HG03175 (cell line): ENCODE results near the gene OR6B1.
A peak's percentile ranks its signal among the peaks of the same experiment; 100 is the strongest.
"Not testable (repeated sequence)": the region's sequence is repeated elsewhere in the genome, so short reads cannot be mapped to it uniquely, and the experiment has no call there.

Source experiments
- ATAC-seq: cut with Tn5 transposase; IDR thresholded peaks from one replicate; pipeline ENCODE4 v1.9.1; 2021; ENCODE audit warnings: mild to moderate bottlenecking, moderate library complexity; ENCODE audit not compliant: unreplicated experiment

The OR6B1 gene

GRCh38 chr7:144004703-144005102 lies 4.6 kb downstream of the OR6B1 start:
- ATAC-seq: no peak

DNA sequence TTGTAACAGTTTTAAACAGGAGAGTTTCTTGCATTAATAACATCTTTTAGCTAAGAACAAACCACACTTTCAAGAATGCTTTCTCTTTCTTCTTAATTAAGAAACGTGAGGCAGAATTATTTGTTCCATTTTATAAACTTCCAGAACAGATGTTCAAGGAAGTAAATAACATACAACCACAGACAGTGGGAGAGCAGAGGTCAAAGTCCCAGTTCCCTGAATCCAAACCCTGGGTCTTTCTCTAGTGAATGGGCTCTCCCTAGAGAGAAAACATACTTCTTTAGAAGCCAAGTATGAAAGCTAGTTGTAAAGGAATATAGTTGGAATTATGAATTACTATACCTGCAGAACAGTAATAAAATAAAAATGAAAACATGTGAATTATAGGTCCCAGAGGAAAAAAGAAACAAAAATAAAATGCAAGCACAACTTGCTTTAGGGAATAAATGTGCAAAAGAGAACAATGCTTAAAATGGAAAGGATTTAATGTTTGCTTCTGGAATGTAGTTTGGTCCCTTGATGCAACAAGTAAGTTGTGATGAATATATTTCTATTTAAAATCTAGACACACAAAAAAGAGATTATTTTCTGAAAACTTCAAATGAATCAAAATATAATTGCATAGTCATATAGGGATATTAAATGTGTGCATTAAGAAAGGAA lies 6.0 kb downstream of the OR6B1 start:
- ATAC-seq: no peak

DNA sequence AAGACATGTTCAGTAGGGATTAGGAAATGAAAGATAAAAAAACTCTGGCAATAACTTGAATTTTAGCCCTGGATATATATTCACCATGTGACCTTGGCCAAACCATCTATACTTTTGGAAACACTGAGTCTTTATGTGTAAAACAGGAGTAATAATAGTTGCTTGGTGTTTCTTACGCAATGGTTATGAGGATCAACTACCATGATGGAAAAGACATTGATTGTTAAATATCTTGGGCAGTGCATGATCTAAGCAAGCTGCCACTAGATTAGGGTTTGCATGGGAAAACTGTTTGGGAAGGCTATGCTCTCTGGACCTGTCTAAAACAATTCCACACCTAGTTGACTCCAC lies 6.5 kb downstream of the OR6B1 start:
- ATAC-seq: no peak

DNA sequence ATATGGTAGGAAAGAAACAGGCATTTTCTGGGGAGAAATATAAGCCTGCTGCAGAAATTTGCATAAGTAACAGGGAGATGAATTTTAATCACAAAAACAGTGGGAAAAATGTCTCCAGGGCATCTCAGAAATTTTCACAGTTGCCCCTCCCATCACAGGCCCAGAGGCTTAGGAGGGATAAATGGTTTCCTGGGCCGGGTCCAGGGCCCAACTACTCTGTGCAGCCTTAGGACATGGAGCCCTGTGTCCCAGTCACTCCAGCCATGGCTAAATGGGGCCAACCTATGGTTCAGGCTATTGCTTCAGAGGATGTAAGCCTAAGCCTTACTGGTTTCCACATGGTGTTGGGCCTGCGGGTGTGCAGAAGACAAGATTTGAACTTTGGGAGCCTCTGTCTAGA lies 9.2 kb downstream of the OR6B1 start:
- ATAC-seq: no peak

DNA sequence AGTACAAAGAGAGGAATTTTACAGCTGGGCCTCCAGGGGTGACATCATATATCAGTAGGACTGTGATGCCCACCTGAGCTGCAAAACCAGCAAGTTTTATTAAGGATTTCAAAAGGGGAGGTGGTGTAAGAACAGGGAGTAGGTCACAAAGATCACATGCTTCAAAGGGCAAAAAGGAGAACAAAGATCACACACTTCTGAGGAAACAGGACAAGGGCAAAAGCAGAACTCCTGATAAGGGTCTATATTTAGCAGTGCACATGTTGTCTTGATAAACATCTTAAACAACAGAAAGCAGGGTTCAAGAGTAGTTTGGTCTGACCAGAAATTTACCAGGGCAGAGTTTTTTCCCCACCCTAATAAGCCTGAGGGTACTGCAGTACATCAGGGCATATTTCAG lies 9.9 kb downstream of the OR6B1 start:
- ATAC-seq: not testable (repeated sequence)

DNA sequence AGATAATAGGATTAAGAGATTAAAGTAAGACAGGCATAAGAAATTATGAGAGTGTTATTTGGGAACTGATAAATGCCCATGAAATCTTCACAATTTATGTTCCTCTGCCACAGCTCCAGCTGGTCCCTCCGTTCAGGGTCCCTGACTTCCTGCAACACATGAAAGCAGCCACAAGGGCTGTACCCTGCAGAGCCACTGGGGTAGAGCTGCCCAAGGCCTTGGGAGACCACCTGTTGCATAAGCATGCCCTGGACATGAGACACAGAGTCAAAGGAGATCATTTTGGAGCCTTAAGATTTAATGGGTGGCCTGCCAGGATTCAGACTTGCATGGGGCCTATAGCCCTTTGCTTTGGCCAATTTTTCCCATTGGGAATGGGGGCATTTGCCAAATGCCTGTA lies 10.7 kb downstream of the OR6B1 start:
- ATAC-seq: not testable (repeated sequence)

GRCh38 chr7:144011458-144012230 lies 11.5 kb downstream of the OR6B1 start:
- ATAC-seq: no peak

- no peak for ATAC-seq
These were observed 17.9 kb downstream of the OR6B1 start for GRCh38 chr7:144018065-144018464.

DNA sequence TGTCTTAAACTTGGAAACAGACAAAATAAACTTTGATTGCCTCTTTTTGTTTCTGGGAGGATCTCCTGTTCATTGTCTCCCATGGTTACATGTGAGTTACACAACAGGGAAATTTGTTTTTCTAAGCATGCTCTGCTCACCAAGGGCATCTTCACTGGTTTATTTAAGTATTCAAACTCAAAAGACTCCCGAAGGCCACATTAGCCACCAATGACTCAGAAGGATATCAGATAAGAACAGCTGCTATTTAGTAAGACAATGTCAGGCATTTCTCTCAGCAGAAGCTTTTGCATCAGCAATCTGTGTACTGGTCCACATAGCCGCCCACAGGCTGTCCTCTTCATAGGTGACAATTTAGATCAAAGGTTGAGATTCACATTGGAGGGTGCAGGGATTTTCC lies 19.3 kb downstream of the OR6B1 start:
- ATAC-seq: no peak

DNA sequence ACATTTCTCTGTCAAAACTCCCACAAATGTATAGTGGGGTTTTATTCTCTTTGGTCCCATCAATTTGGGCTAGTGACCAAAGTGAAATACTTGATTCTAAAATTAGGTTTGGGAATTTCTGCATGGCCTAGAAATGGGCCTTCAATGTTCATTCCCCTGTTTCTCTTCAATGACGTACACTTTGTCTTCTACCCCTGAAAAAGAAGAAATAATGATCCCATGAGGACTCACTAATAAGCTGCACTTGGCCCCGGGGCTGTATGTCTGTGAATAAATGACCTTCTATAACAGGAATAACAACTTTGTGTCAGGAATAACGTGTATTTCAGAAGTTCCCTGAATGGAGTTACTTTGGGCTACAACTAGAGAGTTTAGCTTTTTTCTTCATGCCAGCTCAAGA lies 20.2 kb downstream of the OR6B1 start:
- ATAC-seq: no peak

DNA sequence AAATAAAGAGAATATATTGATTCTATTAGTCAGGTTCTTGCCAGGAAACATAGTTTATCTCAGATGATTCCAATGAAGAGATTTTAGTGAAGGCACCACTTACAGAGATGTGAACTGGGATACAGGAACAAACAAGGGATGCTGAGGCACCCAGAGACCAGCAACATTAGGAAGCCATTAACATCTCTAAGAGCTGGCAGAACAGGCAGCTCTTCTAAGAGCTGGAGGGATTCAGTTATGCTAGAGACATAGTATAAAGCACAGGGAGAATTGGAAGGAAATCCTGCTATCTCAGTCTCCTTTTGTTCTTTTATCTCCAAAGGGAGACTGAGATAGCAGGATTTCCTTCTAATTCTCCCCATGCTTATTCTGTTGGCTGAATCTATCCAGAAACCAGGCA lies 22.0 kb downstream of the OR6B1 start:
- ATAC-seq: no peak

DNA sequence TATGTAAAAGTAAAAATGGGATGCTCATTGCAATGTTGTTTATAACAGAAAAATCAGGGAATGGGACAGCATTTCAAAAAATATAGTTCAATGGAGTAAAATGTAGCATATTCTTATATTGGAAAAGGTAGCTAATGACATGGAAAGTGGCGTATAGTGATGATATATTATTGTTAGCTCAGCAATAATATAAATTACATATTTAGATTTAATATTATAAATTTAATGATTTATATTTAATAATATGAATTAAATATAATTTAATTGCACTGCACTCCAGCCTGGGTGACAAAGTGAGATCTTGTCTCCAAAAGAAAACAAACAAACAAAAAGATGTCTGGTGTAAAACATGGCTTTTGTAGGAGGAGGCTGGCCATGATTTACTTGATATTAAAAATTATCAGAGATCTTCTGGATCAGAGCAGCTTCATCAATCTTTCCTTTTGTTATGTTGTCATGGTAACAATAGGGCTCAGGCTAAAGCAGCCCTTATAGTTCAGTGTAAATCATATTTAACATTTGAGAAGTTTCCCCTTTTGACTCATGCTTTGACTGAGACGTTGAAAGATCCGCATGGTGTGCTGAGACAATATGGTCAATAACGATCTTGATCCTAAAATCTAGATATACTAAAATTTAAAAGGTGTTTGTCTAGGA lies 23.2 kb downstream of the OR6B1 start:
- no peak for ATAC-seq

- ATAC-seq: no peak
These were observed 24.1 kb downstream of the OR6B1 start for GRCh38 chr7:144024213-144024612.

GRCh38 chr7:144026203-144026883 lies 26.2 kb downstream of the OR6B1 start:
- no peak for ATAC-seq

DNA sequence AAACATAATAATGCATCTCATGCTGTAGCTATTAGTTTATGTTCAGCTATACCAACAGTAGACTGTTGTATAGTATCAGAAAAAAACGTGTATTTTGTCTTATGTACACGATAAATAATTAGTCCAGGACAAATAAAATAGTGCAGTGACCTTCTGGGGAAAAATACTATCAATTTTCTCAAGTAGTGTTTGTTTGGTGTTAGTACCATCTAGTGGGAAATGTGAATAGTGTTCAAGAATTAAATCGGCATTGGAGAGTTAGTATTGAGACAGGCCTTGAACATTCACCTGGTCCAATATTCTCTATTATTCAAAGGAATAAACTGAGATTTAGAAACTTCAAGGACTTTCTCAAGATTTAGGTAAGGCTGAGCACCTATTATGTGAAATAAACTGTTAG lies 26.9 kb downstream of the OR6B1 start:
- ATAC-seq: no peak

DNA sequence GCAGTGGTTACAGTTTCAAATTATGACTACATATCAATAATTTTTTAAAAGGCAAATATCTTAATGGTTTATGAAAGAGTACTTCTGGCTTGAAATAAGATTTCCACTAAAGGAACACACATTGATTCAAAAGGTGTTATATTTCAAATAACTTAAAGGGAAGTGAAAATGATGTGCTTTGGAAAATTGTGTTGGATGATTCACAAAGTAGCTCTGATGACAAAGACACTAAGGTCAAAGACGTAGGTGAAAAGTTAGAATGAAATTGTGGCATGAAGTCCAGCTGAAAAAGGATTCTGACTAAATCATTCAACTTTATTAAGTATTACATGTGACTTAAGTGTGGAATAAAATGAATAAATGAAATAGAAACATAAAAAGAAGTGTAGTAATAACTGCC lies 27.9 kb downstream of the OR6B1 start:
- peak; percentile 55 for ATAC-seq

DNA sequence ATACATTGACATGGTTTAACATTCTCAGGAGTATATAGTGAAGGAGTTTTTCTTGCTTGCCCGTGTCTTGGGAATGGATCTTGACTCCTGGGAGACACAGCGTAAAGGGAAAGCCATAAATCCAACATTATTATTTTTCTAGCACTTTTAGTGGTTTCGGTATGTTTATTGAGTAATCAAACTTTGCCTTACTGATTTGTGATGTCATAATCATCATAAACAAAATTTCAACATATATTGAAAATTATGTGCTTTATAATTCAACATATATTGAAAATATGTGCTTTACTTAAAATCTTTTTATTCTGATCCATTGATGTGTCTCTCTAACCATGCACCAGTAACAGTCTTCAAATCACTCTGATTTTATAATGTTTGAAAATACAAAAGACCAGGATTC lies 28.4 kb downstream of the OR6B1 start:
- ATAC-seq: no peak

DNA sequence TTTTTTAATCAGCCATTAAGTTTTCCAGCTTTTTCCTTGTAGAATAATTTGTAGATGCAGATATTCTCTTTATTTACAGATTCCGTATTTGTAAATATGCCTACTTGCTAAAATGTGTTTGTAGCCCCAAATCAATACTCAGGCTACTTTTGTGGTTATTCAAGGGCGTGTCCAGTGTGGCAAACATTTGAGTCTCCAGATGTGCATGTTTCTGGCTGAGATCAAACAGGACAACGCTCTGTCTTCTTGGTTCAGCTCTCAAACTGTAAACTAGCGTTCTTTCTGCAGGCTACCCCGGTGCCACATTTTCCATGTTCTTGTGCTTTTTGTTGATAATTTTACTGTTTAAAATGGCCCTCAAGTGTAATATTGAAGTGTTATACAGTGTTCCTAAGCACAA lies 32.4 kb downstream of the OR6B1 start:
- ATAC-seq: no peak

DNA sequence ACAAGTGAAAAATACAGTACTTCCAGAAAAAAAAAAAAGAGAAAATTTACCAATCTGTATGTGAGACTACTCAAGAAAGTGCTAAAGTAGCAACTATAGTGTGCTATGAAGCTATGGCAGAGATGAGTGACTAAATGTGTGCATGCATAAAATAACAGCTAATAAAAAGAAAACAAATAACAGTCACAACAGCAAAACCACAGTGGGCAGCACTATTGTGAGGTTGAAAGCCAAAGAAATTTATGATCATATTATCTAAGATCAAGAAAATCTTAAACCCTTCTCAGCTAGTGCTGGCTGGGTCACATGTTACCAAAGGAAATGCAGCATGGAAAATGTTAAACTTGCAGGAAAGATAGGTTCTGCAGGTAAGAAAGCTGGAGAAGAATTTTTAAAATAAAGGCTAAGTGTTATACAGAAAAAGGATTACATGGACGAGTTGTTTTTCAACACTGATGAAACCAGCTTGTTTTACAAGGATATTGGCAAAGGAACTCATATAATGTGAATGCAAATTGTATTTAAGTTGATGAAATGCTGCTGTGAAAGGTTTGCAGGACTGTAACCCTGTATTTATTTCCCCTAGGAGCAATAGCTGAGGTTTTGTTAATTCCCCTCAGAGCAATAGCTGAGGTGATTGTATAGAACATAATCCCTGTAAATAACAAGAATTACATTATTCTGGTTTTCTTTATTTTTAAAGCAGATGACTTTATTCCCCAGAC lies 33.0 kb downstream of the OR6B1 start:
- no peak for ATAC-seq

- no peak for ATAC-seq
These were observed 35.3 kb downstream of the OR6B1 start for GRCh38 chr7:144035385-144035784.

DNA sequence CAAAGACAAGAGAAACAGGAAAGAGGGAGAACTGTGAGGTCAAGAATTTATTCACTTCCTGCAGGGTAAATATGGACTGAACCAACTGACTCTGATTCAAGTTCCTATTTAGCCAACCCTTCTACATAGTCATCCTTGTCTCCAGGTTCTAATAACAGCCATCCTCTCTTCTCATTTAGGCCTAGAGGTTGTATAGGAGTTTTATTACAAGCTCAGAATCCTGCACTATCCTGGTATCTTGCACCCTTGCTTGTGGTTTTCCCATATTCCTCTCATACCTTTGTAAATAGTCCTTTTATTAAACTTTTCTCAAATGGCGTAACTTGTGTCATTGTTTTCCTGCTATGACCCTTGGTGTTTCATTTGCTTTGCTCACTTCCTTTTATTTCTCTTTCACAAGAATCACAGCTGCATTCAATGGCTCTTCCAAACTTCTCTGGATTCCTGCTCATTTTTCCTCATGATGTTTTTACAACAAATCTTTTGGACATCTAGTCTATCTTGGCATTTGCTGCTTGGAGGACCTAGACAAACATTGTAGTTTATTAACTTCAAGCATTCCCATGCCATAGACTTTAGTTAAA lies 36.3 kb downstream of the OR6B1 start:
- ATAC-seq: no peak
